HepG2 (cell line): ENCODE data around the gene MIEF1. TPM values are rescaled to one million over a fixed set of nuclear protein-coding genes. Genes with fewer than 3 reads are reported as not detected.

Experiments
- DPF2 ChIP-seq: sonication (generic); formaldehyde crosslinking; IDR thresholded peaks from 2 replicates; pipeline ENCODE4 v1.4.0; 2020; ENCODE audit warnings: mild to moderate bottlenecking, low read depth, missing genetic modification reagents, borderline replicate concordance
- KAT7 ChIP-seq: IDR thresholded peaks from 2 replicates; pipeline ENCODE4 v1.6.1; 2018; ENCODE audit warnings: borderline replicate concordance, missing compliant biosample characterization
- KDM5A ChIP-seq: fragments of 200-600 bp; sonication (generic); IDR thresholded peaks from 2 replicates; pipeline ENCODE4 v1.7.0; 2018; ENCODE audit warnings: antibody characterized with exemption, mild to moderate bottlenecking, low read length, borderline replicate concordance
- MEIS1 ChIP-seq: sonication (generic); formaldehyde crosslinking; IDR thresholded peaks from 2 replicates; pipeline ENCODE4 v1.9.0; 2021; ENCODE audit warnings: mild to moderate bottlenecking, missing genetic modification reagents, moderate library complexity, borderline replicate concordance
- NFATC3 ChIP-seq: sonication (generic); formaldehyde crosslinking; IDR thresholded peaks from 2 replicates; pipeline ENCODE4 v1.5.1; 2020; ENCODE audit warnings: mild to moderate bottlenecking, missing genetic modification reagents
- NR1H2 ChIP-seq: sonication (generic); formaldehyde crosslinking; IDR thresholded peaks from 2 replicates; pipeline ENCODE4 v1.8.1; 2022; ENCODE audit warnings: low read depth, missing genetic modification reagents, borderline replicate concordance
- SKI ChIP-seq: fragments of 450-650 bp; IDR thresholded peaks from one replicate; pipeline ENCODE4 v1.6.1; 2018; ENCODE audit warnings: mild to moderate bottlenecking; ENCODE audit not compliant: partially characterized antibody
- ZBTB8A ChIP-seq: sonication (generic); formaldehyde crosslinking; IDR thresholded peaks from 2 replicates; pipeline ENCODE4 v1.4.0; 2020; ENCODE audit warnings: mild to moderate bottlenecking, low read depth, missing genetic modification reagents, borderline replicate concordance
- ZNF264 ChIP-seq: sonication (generic); formaldehyde crosslinking; IDR thresholded peaks from 2 replicates; pipeline ENCODE4 v1.4.0; 2020; ENCODE audit warnings: missing genetic modification reagents
- ZNF567 ChIP-seq: sonication (generic); formaldehyde crosslinking; IDR thresholded peaks from 2 replicates; pipeline ENCODE4 v1.8.1; 2023; ENCODE audit warnings: mild to moderate bottlenecking, missing genetic modification reagents, borderline replicate concordance
- ZNF883 ChIP-seq: sonication (generic); formaldehyde crosslinking; IDR thresholded peaks from 2 replicates; pipeline ENCODE4 v1.5.1; 2020; ENCODE audit warnings: mild to moderate bottlenecking, missing genetic modification reagents; ENCODE audit errors: not compliant biosample characterization
- polyA plus RNA-seq, 8 experiments: library from polyadenylated mRNA; depleted of rRNA in 3 of 8; stranded (reverse) in 7 of 8; unstranded in 1 of 8; fragments of >200 nt; fragmentation: Illumina TruSeq in 4 of 8; extraction: Trizol in 4 of 8; gene quantifications; 2 replicates each; pipeline versions ENCODE4 v1.2.1 to v1.2.3, GENCODE V29; 2011 to 2016; ENCODE audit warnings: low read depth in 4 of 8, missing spikeins in 1 of 8, mixed read lengths in 1 of 8; ENCODE audit not compliant: insufficient read depth in 1 of 8
- total RNA-seq, 5 experiments: library from RNA; depleted of rRNA; stranded (reverse); fragments of >200 nt; fragmentation: Illumina TruSeq; extraction: Trizol; gene quantifications; 2 replicates each; pipeline ENCODE4 v1.2.3, GENCODE V29; 2016; ENCODE audit warnings: low read depth in 1 of 5
- TF ChIP-seq, protein P1 (sequence below): sonication (generic); formaldehyde crosslinking; IDR thresholded peaks from 2 replicates; pipeline ENCODE4 v1.4.0; 2020; ENCODE audit warnings: missing genetic modification reagents
- TF ChIP-seq, protein P2 (sequence below): sonication (generic); formaldehyde crosslinking; IDR thresholded peaks from 2 replicates; pipeline ENCODE4 v1.5.0; 2020; ENCODE audit warnings: missing genetic modification reagents
- TF ChIP-seq, protein P3 (sequence below): sonication (generic); formaldehyde crosslinking; IDR thresholded peaks from 2 replicates; pipeline ENCODE4 v1.5.1; 2020; ENCODE audit warnings: mild to moderate bottlenecking, missing genetic modification reagents, moderate library complexity
- TF ChIP-seq, protein P4 (sequence below): sonication (generic); formaldehyde crosslinking; IDR thresholded peaks from 2 replicates; pipeline ENCODE4 v1.4.0; 2020; ENCODE audit warnings: mild to moderate bottlenecking, missing genetic modification reagents
- TF ChIP-seq, protein P5 (sequence below): sonication (generic); formaldehyde crosslinking; IDR thresholded peaks from 2 replicates; pipeline ENCODE4 v1.5.0; 2020; ENCODE audit warnings: missing genetic modification reagents, mild to moderate bottlenecking, borderline replicate concordance
- TF ChIP-seq, protein P6 (sequence below): sonication (generic); formaldehyde crosslinking; IDR thresholded peaks from 2 replicates; pipeline ENCODE4 v1.8.0; 2022; ENCODE audit warnings: mild to moderate bottlenecking, missing genetic modification reagents, borderline replicate concordance
- TF ChIP-seq, protein P7 (sequence below): sonication (generic); formaldehyde crosslinking; IDR thresholded peaks from 2 replicates; pipeline ENCODE4 v1.4.0; 2020; ENCODE audit warnings: missing genetic modification reagents

MIEF1 gene
- total and polyA plus RNA-seq, 2 of the 13 experiments (the other 11 are each of a cell fraction or from before 2014, with no cell fraction given) = 21.7 to 34.8 TPM

DNA sequence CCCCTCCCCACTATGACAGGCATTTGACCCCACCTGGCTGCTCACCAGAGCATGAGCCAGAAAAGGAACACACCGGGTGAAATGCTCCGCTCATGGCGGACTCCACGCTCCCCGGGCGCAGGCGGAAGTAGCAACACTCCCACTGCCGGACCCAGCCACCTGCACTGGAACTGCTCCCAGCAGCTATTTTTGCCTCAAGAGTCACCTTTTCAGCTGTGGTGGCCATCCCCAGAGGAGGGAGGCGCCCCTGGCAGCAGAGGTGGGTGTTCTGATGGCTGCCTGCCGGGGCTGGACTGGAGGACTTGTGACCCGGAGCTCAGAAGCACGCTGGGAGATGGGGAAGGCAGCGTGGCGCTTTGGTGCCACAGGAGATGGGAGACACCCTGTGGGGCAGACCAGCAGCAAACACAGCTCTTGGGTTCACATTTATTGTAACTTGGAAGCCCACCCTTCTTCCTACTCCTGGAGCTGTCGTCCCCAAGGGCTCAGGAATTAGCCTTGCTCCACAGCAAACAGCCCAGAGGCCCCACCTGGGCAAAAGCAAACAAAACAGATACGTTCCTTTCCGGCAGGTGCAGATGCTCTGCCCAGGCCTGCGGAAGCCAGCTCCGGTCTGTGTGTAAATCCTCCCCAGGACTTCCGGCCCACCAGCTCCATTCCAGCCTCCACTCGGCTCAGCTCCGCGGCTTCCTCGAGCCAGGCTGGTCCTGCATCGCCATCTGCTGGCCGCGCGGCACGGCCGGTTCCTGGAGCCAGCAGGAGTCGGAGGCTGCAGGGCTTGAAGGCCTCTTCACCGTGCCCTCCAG is 26.8 kb downstream of the MIEF1 start (continued):
- TF ChIP-seq, protein P1, sequence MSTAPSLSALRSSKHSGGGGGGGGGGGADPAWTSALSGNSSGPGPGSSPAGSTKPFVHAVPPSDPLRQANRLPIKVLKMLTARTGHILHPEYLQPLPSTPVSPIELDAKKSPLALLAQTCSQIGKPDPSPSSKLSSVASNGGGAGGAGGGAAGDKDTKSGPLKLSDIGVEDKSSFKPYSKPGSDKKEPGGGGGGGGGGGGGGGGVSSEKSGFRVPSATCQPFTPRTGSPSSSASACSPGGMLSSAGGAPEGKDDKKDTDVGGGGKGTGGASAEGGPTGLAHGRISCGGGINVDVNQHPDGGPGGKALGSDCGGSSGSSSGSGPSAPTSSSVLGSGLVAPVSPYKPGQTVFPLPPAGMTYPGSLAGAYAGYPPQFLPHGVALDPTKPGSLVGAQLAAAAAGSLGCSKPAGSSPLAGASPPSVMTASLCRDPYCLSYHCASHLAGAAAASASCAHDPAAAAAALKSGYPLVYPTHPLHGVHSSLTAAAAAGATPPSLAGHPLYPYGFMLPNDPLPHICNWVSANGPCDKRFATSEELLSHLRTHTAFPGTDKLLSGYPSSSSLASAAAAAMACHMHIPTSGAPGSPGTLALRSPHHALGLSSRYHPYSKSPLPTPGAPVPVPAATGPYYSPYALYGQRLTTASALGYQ (CRISPR knock-in tag) = peak; percentile 75
- TF ChIP-seq NR1H2 (CRISPR knock-in tag) (no peak), NFATC3 (CRISPR knock-in tag) (no peak), SKI (no peak), MEIS1 (no peak), DPF2 (CRISPR knock-in tag) (no peak), ZNF264 (CRISPR knock-in tag) (peak; percentile 72; the same call in 1 of the 2 replicates), ZBTB8A (CRISPR knock-in tag) (no peak), ZNF883 (CRISPR knock-in tag) (no peak), ZNF567 (CRISPR knock-in tag) (peak; percentile 80; the same call in 1 of the 2 replicates), KDM5A (no peak; the same call in 1 of the 2 replicates), KAT7 (0 out of 2 replicates have a peak, but pooled peaks have one; percentile 33)
- TF ChIP-seq, protein P2, sequence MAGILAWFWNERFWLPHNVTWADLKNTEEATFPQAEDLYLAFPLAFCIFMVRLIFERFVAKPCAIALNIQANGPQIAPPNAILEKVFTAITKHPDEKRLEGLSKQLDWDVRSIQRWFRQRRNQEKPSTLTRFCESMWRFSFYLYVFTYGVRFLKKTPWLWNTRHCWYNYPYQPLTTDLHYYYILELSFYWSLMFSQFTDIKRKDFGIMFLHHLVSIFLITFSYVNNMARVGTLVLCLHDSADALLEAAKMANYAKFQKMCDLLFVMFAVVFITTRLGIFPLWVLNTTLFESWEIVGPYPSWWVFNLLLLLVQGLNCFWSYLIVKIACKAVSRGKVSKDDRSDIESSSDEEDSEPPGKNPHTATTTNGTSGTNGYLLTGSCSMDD (CRISPR knock-in tag) = no peak
- TF ChIP-seq, protein P3, sequence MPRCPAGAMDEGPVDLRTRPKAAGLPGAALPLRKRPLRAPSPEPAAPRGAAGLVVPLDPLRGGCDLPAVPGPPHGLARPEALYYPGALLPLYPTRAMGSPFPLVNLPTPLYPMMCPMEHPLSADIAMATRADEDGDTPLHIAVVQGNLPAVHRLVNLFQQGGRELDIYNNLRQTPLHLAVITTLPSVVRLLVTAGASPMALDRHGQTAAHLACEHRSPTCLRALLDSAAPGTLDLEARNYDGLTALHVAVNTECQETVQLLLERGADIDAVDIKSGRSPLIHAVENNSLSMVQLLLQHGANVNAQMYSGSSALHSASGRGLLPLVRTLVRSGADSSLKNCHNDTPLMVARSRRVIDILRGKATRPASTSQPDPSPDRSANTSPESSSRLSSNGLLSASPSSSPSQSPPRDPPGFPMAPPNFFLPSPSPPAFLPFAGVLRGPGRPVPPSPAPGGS (CRISPR knock-in tag) = peak; percentile 74
- TF ChIP-seq, protein P4, sequence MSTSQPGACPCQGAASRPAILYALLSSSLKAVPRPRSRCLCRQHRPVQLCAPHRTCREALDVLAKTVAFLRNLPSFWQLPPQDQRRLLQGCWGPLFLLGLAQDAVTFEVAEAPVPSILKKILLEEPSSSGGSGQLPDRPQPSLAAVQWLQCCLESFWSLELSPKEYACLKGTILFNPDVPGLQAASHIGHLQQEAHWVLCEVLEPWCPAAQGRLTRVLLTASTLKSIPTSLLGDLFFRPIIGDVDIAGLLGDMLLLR (CRISPR knock-in tag) = peak; percentile 53; the same call in 1 of the 2 replicates
- TF ChIP-seq, protein P5, sequence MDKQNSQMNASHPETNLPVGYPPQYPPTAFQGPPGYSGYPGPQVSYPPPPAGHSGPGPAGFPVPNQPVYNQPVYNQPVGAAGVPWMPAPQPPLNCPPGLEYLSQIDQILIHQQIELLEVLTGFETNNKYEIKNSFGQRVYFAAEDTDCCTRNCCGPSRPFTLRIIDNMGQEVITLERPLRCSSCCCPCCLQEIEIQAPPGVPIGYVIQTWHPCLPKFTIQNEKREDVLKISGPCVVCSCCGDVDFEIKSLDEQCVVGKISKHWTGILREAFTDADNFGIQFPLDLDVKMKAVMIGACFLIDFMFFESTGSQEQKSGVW = no peak
- TF ChIP-seq, protein P6, sequence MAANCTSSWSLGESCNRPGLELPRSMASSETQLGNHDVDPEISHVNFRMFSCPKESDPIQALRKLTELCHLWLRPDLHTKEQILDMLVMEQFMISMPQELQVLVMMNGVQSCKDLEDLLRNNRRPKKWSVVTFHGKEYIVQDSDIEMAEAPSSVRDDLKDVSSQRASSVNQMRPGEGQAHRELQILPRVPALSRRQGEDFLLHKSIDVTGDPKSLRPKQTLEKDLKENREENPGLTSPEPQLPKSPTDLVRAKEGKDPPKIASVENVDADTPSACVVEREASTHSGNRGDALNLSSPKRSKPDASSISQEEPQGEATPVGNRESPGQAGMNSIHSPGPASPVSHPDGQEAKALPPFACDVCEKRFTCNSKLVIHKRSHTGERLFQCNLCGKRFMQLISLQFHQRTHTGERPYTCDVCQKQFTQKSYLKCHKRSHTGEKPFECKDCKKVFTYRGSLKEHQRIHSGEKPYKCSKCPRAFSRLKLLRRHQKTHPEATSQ (CRISPR knock-in tag) = 0 out of 2 replicates have a peak, but pooled peaks have one; percentile 34
- TF ChIP-seq, protein P7, sequence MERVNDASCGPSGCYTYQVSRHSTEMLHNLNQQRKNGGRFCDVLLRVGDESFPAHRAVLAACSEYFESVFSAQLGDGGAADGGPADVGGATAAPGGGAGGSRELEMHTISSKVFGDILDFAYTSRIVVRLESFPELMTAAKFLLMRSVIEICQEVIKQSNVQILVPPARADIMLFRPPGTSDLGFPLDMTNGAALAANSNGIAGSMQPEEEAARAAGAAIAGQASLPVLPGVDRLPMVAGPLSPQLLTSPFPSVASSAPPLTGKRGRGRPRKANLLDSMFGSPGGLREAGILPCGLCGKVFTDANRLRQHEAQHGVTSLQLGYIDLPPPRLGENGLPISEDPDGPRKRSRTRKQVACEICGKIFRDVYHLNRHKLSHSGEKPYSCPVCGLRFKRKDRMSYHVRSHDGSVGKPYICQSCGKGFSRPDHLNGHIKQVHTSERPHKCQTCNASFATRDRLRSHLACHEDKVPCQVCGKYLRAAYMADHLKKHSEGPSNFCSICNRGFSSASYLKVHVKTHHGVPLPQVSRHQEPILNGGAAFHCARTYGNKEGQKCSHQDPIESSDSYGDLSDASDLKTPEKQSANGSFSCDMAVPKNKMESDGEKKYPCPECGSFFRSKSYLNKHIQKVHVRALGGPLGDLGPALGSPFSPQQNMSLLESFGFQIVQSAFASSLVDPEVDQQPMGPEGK (CRISPR knock-in tag) = peak; percentile 63; the same call in 1 of the 2 replicates
